Natural killer cell treated with Interleukin-12 subunit alpha and Interleukin-12 subunit beta and Interleukin-15 and Interleukin-18, amount 100 ng/mL, for 72 hours (primary cell): ENCODE measurements around the gene RASA1. TPM values are rescaled to one million over a fixed set of nuclear protein-coding genes. Genes with fewer than 3 reads are reported as not detected.
"Not testable (repeated sequence)": the region's sequence is repeated elsewhere in the genome, so short reads cannot be mapped to it uniquely, and the experiment has no call there.

Experiments
- ATAC-seq, 2 donors: fragments of 150-1000 bp; cut with Tn5 transposase in 1 of 2; sonication (Bioruptor Pico), chemical (Tn5 transposase) in 1 of 2; 2 replicates each; pipeline ENCODE4 v1.10.0; 2021
- DNase-seq: peaks from one replicate; pipeline ENCODE4 v3.0.0; 2022; ENCODE audit warnings: low spot score
- H3K27ac Mint-ChIP-seq, 2 donors: 1 replicate in 1 of 2; 2 replicates in 1 of 2; pipeline ENCODE4 v1.8.0; 2022; ENCODE audit warnings: mixed read lengths in 2 of 2, mild to moderate bottlenecking in 1 of 2, moderate library complexity in 1 of 2
- H3K27me3 Mint-ChIP-seq, 2 donors: 1 replicate in 1 of 2; 2 replicates in 1 of 2; pipeline ENCODE4 v1.8.0; 2022; ENCODE audit warnings: mixed read lengths in 2 of 2
- H3K36me3 Mint-ChIP-seq: one replicate; pipeline ENCODE4 v1.8.0; 2022; ENCODE audit warnings: mixed read lengths
- H3K4me1 Mint-ChIP-seq, 2 donors: 1 replicate in 1 of 2; 2 replicates in 1 of 2; pipeline ENCODE4 v1.8.0; 2022; ENCODE audit warnings: low read depth in 2 of 2, mixed read lengths in 2 of 2, mild to moderate bottlenecking in 1 of 2
- H3K4me3 Mint-ChIP-seq: one replicate; pipeline ENCODE4 v1.8.0; 2022; ENCODE audit warnings: mixed read lengths
- H3K9me3 Mint-ChIP-seq: 2 replicates; pipeline ENCODE4 v1.8.0; 2022; ENCODE audit warnings: mixed read lengths
- total RNA-seq, 2 donors: library from RNA; stranded (reverse); gene quantifications; one replicate each; pipeline ENCODE4 v1.2.3, GENCODE V29; 2022

The RASA1 gene
- total RNA-seq, 2 donors from 2014 or later: 23.3 to 30.6 TPM

GRCh38 chr5:87266914-87267573 lies 639 bp upstream of the RASA1 start:
- Mint-ChIP-seq H3K4me1 (peaks cover 19 to 28% of the 10 kb centered on the region in 2 donors), H3K27me3 (no peaks in the 10 kb centered on the region), H3K27ac (peak overlapping the region; percentile 92 to 93), H3K36me3 (no peaks in the 10 kb centered on the region), H3K9me3 (no peaks in the 10 kb centered on the region), H3K4me3 (peak overlapping the region; percentile 99)
- no peak for ATAC-seq
- DNase-seq: no peak

DNA sequence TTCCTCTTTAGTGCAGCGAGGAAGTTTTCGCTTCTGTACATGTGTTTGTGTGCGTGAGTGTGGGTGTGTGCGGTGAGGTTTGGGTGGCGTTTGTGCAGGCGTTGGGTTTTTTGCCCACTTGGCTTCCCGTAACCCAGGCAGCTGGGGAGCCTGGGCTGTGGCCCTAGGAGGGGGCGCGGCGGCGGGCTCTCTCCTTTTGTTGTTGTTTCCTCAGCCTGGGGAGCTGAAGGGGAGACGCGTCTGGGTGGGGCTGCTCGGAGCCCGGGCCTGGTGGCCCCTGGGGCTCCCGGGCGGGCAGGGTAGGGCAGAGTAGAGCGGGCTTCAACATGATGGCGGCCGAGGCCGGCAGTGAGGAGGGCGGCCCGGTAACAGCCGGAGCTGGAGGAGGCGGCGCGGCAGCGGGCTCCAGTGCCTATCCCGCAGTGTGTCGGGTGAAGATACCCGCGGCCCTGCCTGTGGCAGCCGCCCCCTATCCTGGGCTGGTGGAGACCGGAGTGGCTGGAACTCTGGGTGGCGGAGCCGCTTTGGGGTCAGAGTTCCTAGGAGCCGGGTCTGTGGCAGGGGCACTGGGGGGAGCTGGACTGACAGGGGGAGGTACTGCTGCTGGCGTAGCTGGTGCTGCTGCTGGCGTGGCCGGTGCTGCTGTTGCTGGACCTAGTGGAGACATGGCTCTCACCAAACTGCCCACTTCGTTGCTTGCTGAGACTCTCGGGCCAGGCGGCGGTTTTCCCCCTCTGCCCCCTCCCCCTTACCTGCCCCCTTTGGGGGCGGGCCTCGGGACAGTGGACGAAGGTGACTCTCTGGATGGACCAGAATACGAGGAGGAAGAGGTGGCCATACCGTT lies 665 bp downstream of the RASA1 start:
- peak overlapping the region; percentile 92 to 93 for H3K27ac Mint-ChIP-seq
- peaks cover 19 to 28% of the 10 kb centered on the region in 2 donors for H3K4me1 Mint-ChIP-seq
- H3K4me3 Mint-ChIP-seq: peak overlapping the region; percentile 99
- ATAC-seq (peak; percentile 80 to 84), DNase-seq (peak; percentile 64)
- no peaks in the 10 kb centered on the region for H3K36me3 Mint-ChIP-seq
- no peaks in the 10 kb centered on the region for H3K9me3 Mint-ChIP-seq
- H3K27me3 Mint-ChIP-seq: no peaks in the 10 kb centered on the region

GRCh38 chr5:87268970-87269377 lies 1.3 kb downstream of the RASA1 start:
- Mint-ChIP-seq H3K9me3 (no peaks in the 10 kb centered on the region), H3K4me1 (peaks cover 19 to 28% of the 10 kb centered on the region in 2 donors), H3K27me3 (no peaks in the 10 kb centered on the region), H3K36me3 (no peaks in the 10 kb centered on the region), H3K4me3 (peak overlapping the region; percentile 99), H3K27ac (peak overlapping the region; percentile 92 to 93)
- DNase-seq: no peak
- ATAC-seq: no peak

DNA sequence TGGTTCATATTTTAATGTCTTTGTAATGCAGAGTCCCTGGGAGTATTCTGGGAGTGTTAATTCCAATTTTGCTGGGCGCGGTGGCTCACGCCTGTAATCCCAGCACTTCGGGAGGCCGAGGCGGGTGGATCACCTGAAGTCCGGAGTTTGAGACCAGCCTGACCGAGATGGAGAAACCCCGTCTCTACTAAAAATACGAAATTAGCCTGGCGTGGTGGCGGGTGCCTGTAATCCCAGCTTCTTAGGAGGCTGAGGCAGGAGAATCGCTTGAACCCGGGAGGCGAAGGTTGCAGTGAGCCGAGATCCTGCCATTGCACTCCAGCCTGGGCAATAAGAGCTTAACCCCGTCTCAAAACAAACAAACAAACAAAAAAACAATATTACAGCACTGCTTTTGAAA lies 3.2 kb downstream of the RASA1 start:
- H3K36me3 Mint-ChIP-seq, DNase-seq, H3K4me3 Mint-ChIP-seq, H3K27me3 Mint-ChIP-seq, H3K27ac Mint-ChIP-seq, H3K9me3 Mint-ChIP-seq, ATAC-seq: not testable (repeated sequence)
- H3K4me1 Mint-ChIP-seq: peaks cover 34 to 38% of the 10 kb centered on the region in 2 donors

DNA sequence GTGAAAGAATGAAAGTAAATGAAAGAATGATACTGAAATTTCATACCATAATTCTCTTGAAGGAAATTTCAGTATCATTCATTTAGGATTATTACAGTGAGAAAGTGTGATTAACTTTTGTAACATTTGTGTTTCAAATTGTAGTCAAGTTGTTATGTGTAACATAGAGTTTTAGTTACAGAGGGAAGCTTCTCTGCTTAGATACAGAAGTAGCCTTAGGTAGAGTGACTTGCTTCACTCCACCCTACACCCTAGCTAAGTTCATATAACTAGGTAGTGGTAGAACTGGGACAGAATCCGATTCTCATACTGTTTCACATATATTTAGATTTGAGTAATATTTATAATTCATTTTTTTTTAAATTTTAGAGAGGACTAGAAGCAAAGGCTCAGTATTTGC lies 9.0 kb downstream of the RASA1 start:
- DNase-seq (no peak), ATAC-seq (no peak)
- peaks cover 32 to 38% of the 10 kb centered on the region in 2 donors for H3K4me1 Mint-ChIP-seq
- H3K4me3 Mint-ChIP-seq: no peak overlapping the region
- peak overlapping the region in 1 of 2 donors; percentile 1 for H3K27ac Mint-ChIP-seq
- peaks cover 3% of the 10 kb centered on the region for H3K9me3 Mint-ChIP-seq
- H3K27me3 Mint-ChIP-seq: no peaks in the 10 kb centered on the region
- H3K36me3 Mint-ChIP-seq: peaks cover 6% of the 10 kb centered on the region

DNA sequence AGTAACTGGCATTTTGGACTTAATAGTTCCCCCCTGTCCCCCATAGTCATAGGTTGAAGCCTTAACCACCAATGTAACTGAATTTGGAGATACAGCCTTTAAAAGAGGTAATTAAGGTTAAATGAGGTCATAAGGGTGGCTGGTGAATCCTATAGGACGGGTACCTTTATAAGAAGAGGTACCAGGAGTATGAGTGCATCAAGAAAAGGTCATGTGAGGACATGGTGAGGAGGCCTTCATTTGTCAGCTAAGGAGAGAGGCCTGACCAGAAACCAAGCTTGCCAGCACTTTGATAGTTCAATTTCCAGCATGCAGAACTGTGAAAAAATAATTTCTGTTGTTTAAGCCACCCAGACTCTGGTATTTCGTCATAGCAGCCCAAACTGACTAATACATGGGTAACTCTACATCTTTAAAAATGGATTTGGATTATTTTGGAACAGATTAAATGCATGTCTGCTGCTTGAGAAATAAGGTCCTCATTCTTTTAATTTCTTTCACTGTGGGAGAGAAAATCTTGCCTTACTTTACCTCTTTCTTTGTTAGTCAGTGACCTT lies 9.7 kb downstream of the RASA1 start:
- peaks cover 39 to 45% of the 10 kb centered on the region in 2 donors for H3K4me1 Mint-ChIP-seq
- no peak overlapping the region for H3K4me3 Mint-ChIP-seq
- ATAC-seq (no peak), DNase-seq (no peak)
- H3K27ac Mint-ChIP-seq: peak overlapping the region in 1 of 2 donors; percentile 44
- H3K27me3 Mint-ChIP-seq: no peaks in the 10 kb centered on the region
- H3K9me3 Mint-ChIP-seq: peaks cover 3% of the 10 kb centered on the region
- peaks cover 10% of the 10 kb centered on the region for H3K36me3 Mint-ChIP-seq

DNA sequence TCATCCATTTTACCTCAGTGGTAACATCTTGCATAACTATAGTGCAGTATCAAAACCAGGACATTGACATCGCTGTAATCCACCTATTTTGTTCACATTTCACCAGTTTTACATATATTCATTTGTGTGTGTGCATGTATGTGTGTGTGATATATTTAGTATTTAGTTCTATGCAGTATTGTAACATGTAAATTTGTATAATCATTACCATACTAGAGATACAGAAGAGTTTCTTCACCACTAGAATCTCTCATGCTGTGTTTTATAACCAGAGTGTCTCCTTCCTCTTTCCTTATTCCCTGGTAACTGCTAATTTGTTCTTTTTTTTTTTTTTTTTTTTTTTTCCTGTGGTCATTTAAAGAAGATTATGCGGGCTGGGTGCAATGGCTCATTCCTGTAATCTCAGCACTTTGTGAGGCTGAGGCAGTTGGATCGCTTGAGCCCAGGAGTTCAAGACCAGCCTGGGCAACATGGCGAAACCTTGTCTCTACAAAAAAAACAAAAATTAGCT lies 11.0 kb downstream of the RASA1 start:
- Mint-ChIP-seq H3K36me3 (peaks cover 10% of the 10 kb centered on the region), H3K9me3 (peaks cover 3% of the 10 kb centered on the region), H3K27me3 (no peaks in the 10 kb centered on the region), H3K27ac (no peak overlapping the region), H3K4me3 (no peak overlapping the region), H3K4me1 (peaks cover 45 to 48% of the 10 kb centered on the region in 2 donors)
- DNase-seq (no peak), ATAC-seq (no peak)

GRCh38 chr5:87282269-87282668 lies 14.6 kb downstream of the RASA1 start:
- ATAC-seq: no peak
- Mint-ChIP-seq H3K9me3 (peaks cover 3% of the 10 kb centered on the region), H3K4me1 (peaks cover 28 to 32% of the 10 kb centered on the region in 2 donors), H3K27me3 (no peaks in the 10 kb centered on the region), H3K4me3 (peak overlapping the region; percentile 11), H3K36me3 (peaks cover 10% of the 10 kb centered on the region), H3K27ac (peak overlapping the region; percentile 15 to 54)
- DNase-seq: no peak

- not testable (repeated sequence) for ATAC-seq, H3K4me3 Mint-ChIP-seq
- H3K4me1 Mint-ChIP-seq: peaks cover 28 to 31% of the 10 kb centered on the region in 2 donors
Measured at GRCh38 chr5:87287266-87287665, 19.6 kb downstream of the RASA1 start.

GRCh38 chr5:87298692-87299362 lies 31.1 kb downstream of the RASA1 start:
- Mint-ChIP-seq H3K9me3 (no peaks in the 10 kb centered on the region), H3K4me3 (no peak overlapping the region), H3K27me3 (no peaks in the 10 kb centered on the region), H3K36me3 (no peaks in the 10 kb centered on the region), H3K27ac (peak overlapping the region in 1 of 2 donors; percentile 49), H3K4me1 (peaks cover 61 to 82% of the 10 kb centered on the region in 2 donors)
- ATAC-seq (no peak), DNase-seq (no peak)

More at GRCh38 chr5:87287266-87287665, 19.6 kb downstream of the RASA1 start:
- DNase-seq, H3K27me3 Mint-ChIP-seq, H3K9me3 Mint-ChIP-seq, H3K27ac Mint-ChIP-seq: not testable (repeated sequence)
- peaks cover 25% of the 10 kb centered on the region for H3K36me3 Mint-ChIP-seq

- ATAC-seq (no peak), DNase-seq (no peak)
- peaks cover 54 to 70% of the 10 kb centered on the region in 2 donors for H3K4me1 Mint-ChIP-seq
- H3K27me3 Mint-ChIP-seq: no peaks in the 10 kb centered on the region
- peak overlapping the region in 1 of 2 donors; percentile 66 for H3K27ac Mint-ChIP-seq
- H3K36me3 Mint-ChIP-seq: peaks cover 7% of the 10 kb centered on the region
- H3K9me3 Mint-ChIP-seq: no peaks in the 10 kb centered on the region
- no peak overlapping the region for H3K4me3 Mint-ChIP-seq
Measured at GRCh38 chr5:87300176-87300575, 32.5 kb downstream of the RASA1 start.

GRCh38 chr5:87300744-87301143 lies 33.1 kb downstream of the RASA1 start:
- Mint-ChIP-seq H3K4me3 (no peak overlapping the region), H3K27me3 (no peaks in the 10 kb centered on the region), H3K9me3 (peaks cover 4% of the 10 kb centered on the region), H3K4me1 (peaks cover 57 to 69% of the 10 kb centered on the region in 2 donors), H3K36me3 (peaks cover 13% of the 10 kb centered on the region), H3K27ac (no peak overlapping the region)
- DNase-seq: no peak
- peak; percentile 97 to 99 for ATAC-seq

DNA sequence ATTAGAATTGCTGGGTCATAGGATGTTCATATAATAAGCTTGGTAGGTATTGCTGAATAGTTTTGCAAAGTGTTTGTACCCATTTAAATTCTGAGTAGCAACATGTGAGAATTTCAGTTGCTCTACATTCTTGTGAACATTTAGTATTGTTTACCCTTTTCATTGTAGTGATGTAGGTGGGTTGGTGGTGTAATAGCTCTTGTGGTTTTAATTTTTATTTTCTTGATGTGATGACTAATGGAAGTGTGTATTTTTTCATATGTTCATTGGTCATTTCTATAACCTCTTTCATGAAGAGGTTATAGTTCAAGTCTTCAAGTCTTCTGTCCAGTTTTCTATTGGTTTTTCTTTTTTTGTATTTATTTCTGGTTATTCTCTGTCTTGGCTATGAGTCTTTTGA lies 34.4 kb downstream of the RASA1 start:
- Mint-ChIP-seq H3K27me3 (no peaks in the 10 kb centered on the region), H3K4me3 (no peak overlapping the region), H3K9me3 (peaks cover 5% of the 10 kb centered on the region), H3K36me3 (peaks cover 16% of the 10 kb centered on the region), H3K4me1 (peaks cover 51 to 58% of the 10 kb centered on the region in 2 donors), H3K27ac (peak overlapping the region in 1 of 2 donors; percentile 7)
- DNase-seq (no peak), ATAC-seq (no peak)
